ENCODE measurements around the gene B3GAT1. TPM values are rescaled to one million over a fixed set of nuclear protein-coding genes. Genes with fewer than 3 reads are reported as not detected.

The B3GAT1 gene
- total RNA-seq, 1 donor from 2014 or later, result 0.16 TPM

GRCh38 chr11:134385171-134385570 is 26.9 kb downstream of the B3GAT1 start:
- Mint-ChIP-seq H3K4me1 (peaks cover 19% of the 10 kb centered on the region), H3K36me3 (ENCODE audit: low read depth) (no peaks in the 10 kb centered on the region), H3K9me3 (no peaks in the 10 kb centered on the region), H3K4me3 (no peak overlapping the region), H3K27me3 (peaks cover 2% of the 10 kb centered on the region), H3K27ac (no peak overlapping the region)
- no peak for DNase-seq
- intact Hi-C loops (cut with micrococcal nuclease), result no loop called here

- no peaks in the 10 kb centered on the region for H3K36me3 Mint-ChIP-seq (ENCODE audit: low read depth)
- peaks cover 2% of the 10 kb centered on the region for H3K27me3 Mint-ChIP-seq
- H3K9me3 Mint-ChIP-seq, result no peaks in the 10 kb centered on the region
- H3K4me1 Mint-ChIP-seq, result peaks cover 19% of the 10 kb centered on the region
- H3K27ac Mint-ChIP-seq, result no peak overlapping the region
- no peak overlapping the region for H3K4me3 Mint-ChIP-seq
- intact Hi-C loops (cut with micrococcal nuclease), result no loop called here
- DNase-seq, result no peak
Measured at GRCh38 chr11:134384406-134384805, 27.6 kb downstream of the B3GAT1 start.

- no peaks in the 10 kb centered on the region for H3K9me3 Mint-ChIP-seq
- intact Hi-C loops (cut with micrococcal nuclease), result no loop called here
- H3K27me3 Mint-ChIP-seq, result peaks cover 2% of the 10 kb centered on the region
- peaks cover 18% of the 10 kb centered on the region for H3K4me1 Mint-ChIP-seq
- DNase-seq, result no peak
- no peak overlapping the region for H3K27ac Mint-ChIP-seq
- no peak overlapping the region for H3K4me3 Mint-ChIP-seq
- H3K36me3 Mint-ChIP-seq (ENCODE audit: low read depth), result no peaks in the 10 kb centered on the region
Measured at GRCh38 chr11:134383576-134384221, 28.3 kb downstream of the B3GAT1 start.

- intact Hi-C loops (cut with micrococcal nuclease), result no loop called here
- peaks cover 18% of the 10 kb centered on the region for H3K4me1 Mint-ChIP-seq
- DNase-seq, result no peak
- H3K9me3 Mint-ChIP-seq, result no peaks in the 10 kb centered on the region
- H3K27me3 Mint-ChIP-seq, result peaks cover 2% of the 10 kb centered on the region
- H3K4me3 Mint-ChIP-seq, result no peak overlapping the region
- no peak overlapping the region for H3K27ac Mint-ChIP-seq
- no peaks in the 10 kb centered on the region for H3K36me3 Mint-ChIP-seq (ENCODE audit: low read depth)
Measured at GRCh38 chr11:134382830-134383229, 29.2 kb downstream of the B3GAT1 start.

GRCh38 chr11:134382257-134382656 is 29.8 kb downstream of the B3GAT1 start:
- H3K4me1 Mint-ChIP-seq, result peaks cover 15% of the 10 kb centered on the region
- DNase-seq, result no peak
- intact Hi-C loops (cut with micrococcal nuclease), result no loop called here
- peaks cover 2% of the 10 kb centered on the region for H3K27me3 Mint-ChIP-seq
- no peak overlapping the region for H3K4me3 Mint-ChIP-seq
- no peaks in the 10 kb centered on the region for H3K9me3 Mint-ChIP-seq
- no peaks in the 10 kb centered on the region for H3K36me3 Mint-ChIP-seq (ENCODE audit: low read depth)
- no peak overlapping the region for H3K27ac Mint-ChIP-seq

- H3K27ac Mint-ChIP-seq, result no peak overlapping the region
- no peaks in the 10 kb centered on the region for H3K36me3 Mint-ChIP-seq (ENCODE audit: low read depth)
- no peak overlapping the region for H3K4me3 Mint-ChIP-seq
- intact Hi-C loops (cut with micrococcal nuclease), result no loop called here
- peaks cover under 1% of the 10 kb centered on the region for H3K4me1 Mint-ChIP-seq
- H3K9me3 Mint-ChIP-seq, result no peaks in the 10 kb centered on the region
- no peak for DNase-seq
- peaks cover 2% of the 10 kb centered on the region for H3K27me3 Mint-ChIP-seq
Measured at GRCh38 chr11:134380785-134381184, 31.3 kb downstream of the B3GAT1 start.

GRCh38 chr11:134380229-134380628 is 31.8 kb downstream of the B3GAT1 start:
- Mint-ChIP-seq H3K9me3 (no peaks in the 10 kb centered on the region), H3K4me1 (no peaks in the 10 kb centered on the region), H3K4me3 (no peak overlapping the region), H3K36me3 (ENCODE audit: low read depth) (no peaks in the 10 kb centered on the region), H3K27me3 (peaks cover 1% of the 10 kb centered on the region), H3K27ac (no peak overlapping the region)
- intact Hi-C loops (cut with micrococcal nuclease), result no loop called here
- DNase-seq, result no peak

DNA sequence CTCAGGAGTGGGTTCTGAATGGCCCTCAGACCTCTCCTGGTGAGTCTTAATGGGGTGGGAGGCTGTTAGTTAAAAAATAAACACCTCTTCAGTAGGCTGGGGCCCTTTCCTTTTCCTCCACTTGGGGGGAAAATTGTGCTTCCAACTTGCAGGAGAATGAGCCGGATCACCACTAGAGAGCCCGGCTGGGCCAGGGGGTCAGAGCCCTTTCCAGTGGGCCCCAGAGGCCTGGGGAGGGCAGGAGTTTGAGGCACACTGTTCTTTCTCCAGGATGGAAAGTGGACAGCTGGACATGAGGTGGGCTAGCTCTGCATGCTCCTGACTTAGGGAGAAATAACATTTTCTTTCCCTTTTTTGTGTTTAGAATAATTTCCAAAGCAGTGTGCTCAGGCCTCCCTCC is 32.8 kb downstream of the B3GAT1 start:
- H3K36me3 Mint-ChIP-seq (ENCODE audit: low read depth), result no peaks in the 10 kb centered on the region
- H3K27ac Mint-ChIP-seq, result no peak overlapping the region
- intact Hi-C loops (cut with micrococcal nuclease), result no loop called here
- H3K4me1 Mint-ChIP-seq, result no peaks in the 10 kb centered on the region
- no peak overlapping the region for H3K4me3 Mint-ChIP-seq
- no peak for DNase-seq
- no peaks in the 10 kb centered on the region for H3K9me3 Mint-ChIP-seq
- H3K27me3 Mint-ChIP-seq, result no peaks in the 10 kb centered on the region

GRCh38 chr11:134377876-134378275 is 34.2 kb downstream of the B3GAT1 start:
- Mint-ChIP-seq H3K36me3 (ENCODE audit: low read depth) (no peaks in the 10 kb centered on the region), H3K9me3 (no peaks in the 10 kb centered on the region)
- intact Hi-C loops (cut with micrococcal nuclease), result no loop called here

GRCh38 chr11:134376150-134376921 is 35.7 kb downstream of the B3GAT1 start:
- DNase-seq, result no peak
- H3K36me3 Mint-ChIP-seq (ENCODE audit: low read depth), result no peaks in the 10 kb centered on the region

More at GRCh38 chr11:134377876-134378275, 34.2 kb downstream of the B3GAT1 start:
- Mint-ChIP-seq H3K27ac (no peak overlapping the region), H3K4me3 (no peak overlapping the region), H3K4me1 (no peaks in the 10 kb centered on the region), H3K27me3 (no peaks in the 10 kb centered on the region)
- DNase-seq, result no peak

DNA sequence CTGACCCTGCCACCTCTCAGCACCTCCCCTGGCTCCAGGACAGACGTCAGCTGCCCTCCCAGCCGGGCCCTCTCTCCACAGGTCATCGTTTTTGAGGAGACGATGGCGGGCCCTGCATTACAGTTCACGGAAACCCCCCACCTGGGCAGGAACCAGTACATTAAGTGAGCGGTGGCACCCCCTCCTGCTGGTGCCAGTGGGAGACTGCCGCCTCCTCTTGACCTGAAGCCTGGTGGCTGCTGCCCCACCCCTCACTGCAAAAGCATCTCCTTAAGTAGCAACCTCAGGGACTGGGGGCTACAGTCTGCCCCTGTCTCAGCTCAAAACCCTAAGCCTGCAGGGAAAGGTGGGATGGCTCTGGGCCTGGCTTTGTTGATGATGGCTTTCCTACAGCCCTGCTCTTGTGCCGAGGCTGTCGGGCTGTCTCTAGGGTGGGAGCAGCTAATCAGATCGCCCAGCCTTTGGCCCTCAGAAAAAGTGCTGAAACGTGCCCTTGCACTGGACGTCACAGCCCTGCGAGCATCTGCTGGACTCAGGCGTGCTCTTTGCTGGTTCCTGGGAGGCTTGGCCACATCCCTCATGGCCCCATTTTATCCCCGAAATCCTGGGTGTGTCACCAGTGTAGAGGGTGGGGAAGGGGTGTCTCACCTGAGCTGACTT is 37.0 kb downstream of the B3GAT1 start:
- H3K4me3 Mint-ChIP-seq, result no peak overlapping the region
- H3K4me1 Mint-ChIP-seq, result no peaks in the 10 kb centered on the region
- no peaks in the 10 kb centered on the region for H3K36me3 Mint-ChIP-seq (ENCODE audit: low read depth)
- H3K27ac Mint-ChIP-seq, result no peak overlapping the region
- H3K27me3 Mint-ChIP-seq, result no peaks in the 10 kb centered on the region
- intact Hi-C loops (cut with micrococcal nuclease), result no loop called here
- no peak for DNase-seq
- no peaks in the 10 kb centered on the region for H3K9me3 Mint-ChIP-seq

More at GRCh38 chr11:134376150-134376921, 35.7 kb downstream of the B3GAT1 start:
- no peak overlapping the region for H3K4me3 Mint-ChIP-seq
- intact Hi-C loops (cut with micrococcal nuclease), result no loop called here
- H3K9me3 Mint-ChIP-seq, result no peaks in the 10 kb centered on the region
- no peak overlapping the region for H3K27ac Mint-ChIP-seq
- H3K27me3 Mint-ChIP-seq, result no peaks in the 10 kb centered on the region
- H3K4me1 Mint-ChIP-seq, result no peaks in the 10 kb centered on the region

- intact Hi-C loops (cut with micrococcal nuclease), result no loop called here
Measured at GRCh38 chr11:134374171-134374570, 37.9 kb downstream of the B3GAT1 start.

DNA sequence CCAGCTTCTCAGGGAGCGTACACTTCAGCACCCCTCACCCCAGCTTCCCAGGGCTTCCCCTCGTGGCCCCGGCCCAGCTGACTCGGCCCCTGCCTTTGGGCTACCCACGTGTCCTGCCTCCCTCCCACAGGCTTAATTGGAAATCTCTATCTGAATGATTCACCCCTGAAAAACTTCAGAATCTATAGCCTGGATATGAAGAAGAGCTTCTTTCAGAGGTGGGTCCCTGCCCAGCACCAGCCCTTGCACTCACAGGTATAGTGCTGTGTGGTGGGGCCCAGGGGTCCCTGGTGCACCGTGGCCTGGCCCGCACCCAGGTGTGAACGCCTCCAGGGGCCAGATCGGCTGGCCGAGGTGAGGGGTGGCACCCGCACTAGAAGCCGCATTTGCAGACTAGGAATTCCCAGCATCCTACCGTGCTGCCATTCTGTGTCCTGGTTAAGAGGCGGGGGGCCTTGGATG is 38.4 kb downstream of the B3GAT1 start:
- Mint-ChIP-seq H3K27ac (no peak overlapping the region), H3K36me3 (ENCODE audit: low read depth) (no peaks in the 10 kb centered on the region), H3K4me3 (no peak overlapping the region), H3K9me3 (no peaks in the 10 kb centered on the region), H3K27me3 (no peaks in the 10 kb centered on the region), H3K4me1 (no peaks in the 10 kb centered on the region)
- intact Hi-C loops (cut with micrococcal nuclease), result no loop called here
- no peak for DNase-seq

More at GRCh38 chr11:134374171-134374570, 37.9 kb downstream of the B3GAT1 start:
- H3K36me3 Mint-ChIP-seq (ENCODE audit: low read depth), result no peaks in the 10 kb centered on the region
- H3K4me3 Mint-ChIP-seq, result no peak overlapping the region
- H3K4me1 Mint-ChIP-seq, result no peaks in the 10 kb centered on the region
- no peak for DNase-seq
- H3K9me3 Mint-ChIP-seq, result no peaks in the 10 kb centered on the region
- H3K27me3 Mint-ChIP-seq, result no peaks in the 10 kb centered on the region
- H3K27ac Mint-ChIP-seq, result no peak overlapping the region

- Mint-ChIP-seq H3K4me3 (no peak overlapping the region), H3K36me3 (ENCODE audit: low read depth) (no peaks in the 10 kb centered on the region), H3K27me3 (no peaks in the 10 kb centered on the region), H3K4me1 (no peaks in the 10 kb centered on the region), H3K9me3 (no peaks in the 10 kb centered on the region), H3K27ac (no peak overlapping the region)
- no peak for DNase-seq
- intact Hi-C loops (cut with micrococcal nuclease), result no loop called here
Measured at GRCh38 chr11:134372961-134373360, 39.1 kb downstream of the B3GAT1 start.
